Epithelial cell of proximal tubule (primary cell): ENCODE measurements around the gene SECISBP2L. TPM values are rescaled to one million over a fixed set of nuclear protein-coding genes. Genes with fewer than 3 reads are reported as not detected.

Experiments
- DNase-seq: peaks from one replicate; pipeline ENCODE4 v3.0.0-alpha.2; 2011; ENCODE audit warnings: low read depth
- H3K4me3 ChIP-seq: 2 replicates; pipeline ENCODE4 v1.5.1; 2011; ENCODE audit warnings: low read depth, mild to moderate bottlenecking, low read length
- CTCF ChIP-seq: conservative IDR thresholded peaks from 2 replicates; pipeline ENCODE4 v1.5.1; 2012; ENCODE audit warnings: low read depth, mild to moderate bottlenecking, low read length
- total RNA-seq: library from RNA; depleted of rRNA; stranded (reverse); fragments of >200 nt; gene quantifications from 2 replicates; pipeline ENCODE4 v1.2.3, GENCODE V29; 2015

The SECISBP2L gene
- total RNA-seq, 1 donor from 2014 or later, result 14.4 TPM

GRCh38 chr15:48992545-48992944, 53.7 kb downstream of the SECISBP2L start:
- TF ChIP-seq CTCF, result no peak
- no peak for DNase-seq
- no peak overlapping the region for H3K4me3 ChIP-seq

- no peak for DNase-seq
- TF ChIP-seq CTCF, result no peak
- H3K4me3 ChIP-seq, result no peak overlapping the region
These were observed 54.1 kb downstream of the SECISBP2L start for GRCh38 chr15:48992096-48992495.

- DNase-seq, result no peak
- no peak overlapping the region for H3K4me3 ChIP-seq
- no peak for TF ChIP-seq CTCF
These were observed 57.1 kb downstream of the SECISBP2L start for GRCh38 chr15:48989170-48989569.

- DNase-seq, result no peak
- TF ChIP-seq CTCF, result no peak
- H3K4me3 ChIP-seq, result no peak overlapping the region
These were observed 59.1 kb downstream of the SECISBP2L start for GRCh38 chr15:48987142-48987541.

GRCh38 chr15:48986240-48986639, 60.0 kb downstream of the SECISBP2L start:
- H3K4me3 ChIP-seq, result no peak overlapping the region
- no peak for DNase-seq
- no peak for TF ChIP-seq CTCF

- no peak for DNase-seq
These were observed 60.7 kb downstream of the SECISBP2L start for GRCh38 chr15:48985516-48985915.

More at GRCh38 chr15:48985516-48985915, 60.7 kb downstream of the SECISBP2L start:
- H3K4me3 ChIP-seq, result no peak overlapping the region
- TF ChIP-seq CTCF, result no peak
